NCI-H1694 (cell line): ENCODE results near the gene AKAP13.
A peak's percentile ranks its signal among the peaks of the same experiment; 100 is the strongest.
"Not testable (repeated sequence)": the region's sequence is repeated elsewhere in the genome, so short reads cannot be mapped to it uniquely, and the experiment has no call there.

Experiments
- DNase-seq: peaks from one replicate; lab custom pipeline; 2025; lab: John Stamatoyannopoulos, UW

AKAP13 gene, protein sequence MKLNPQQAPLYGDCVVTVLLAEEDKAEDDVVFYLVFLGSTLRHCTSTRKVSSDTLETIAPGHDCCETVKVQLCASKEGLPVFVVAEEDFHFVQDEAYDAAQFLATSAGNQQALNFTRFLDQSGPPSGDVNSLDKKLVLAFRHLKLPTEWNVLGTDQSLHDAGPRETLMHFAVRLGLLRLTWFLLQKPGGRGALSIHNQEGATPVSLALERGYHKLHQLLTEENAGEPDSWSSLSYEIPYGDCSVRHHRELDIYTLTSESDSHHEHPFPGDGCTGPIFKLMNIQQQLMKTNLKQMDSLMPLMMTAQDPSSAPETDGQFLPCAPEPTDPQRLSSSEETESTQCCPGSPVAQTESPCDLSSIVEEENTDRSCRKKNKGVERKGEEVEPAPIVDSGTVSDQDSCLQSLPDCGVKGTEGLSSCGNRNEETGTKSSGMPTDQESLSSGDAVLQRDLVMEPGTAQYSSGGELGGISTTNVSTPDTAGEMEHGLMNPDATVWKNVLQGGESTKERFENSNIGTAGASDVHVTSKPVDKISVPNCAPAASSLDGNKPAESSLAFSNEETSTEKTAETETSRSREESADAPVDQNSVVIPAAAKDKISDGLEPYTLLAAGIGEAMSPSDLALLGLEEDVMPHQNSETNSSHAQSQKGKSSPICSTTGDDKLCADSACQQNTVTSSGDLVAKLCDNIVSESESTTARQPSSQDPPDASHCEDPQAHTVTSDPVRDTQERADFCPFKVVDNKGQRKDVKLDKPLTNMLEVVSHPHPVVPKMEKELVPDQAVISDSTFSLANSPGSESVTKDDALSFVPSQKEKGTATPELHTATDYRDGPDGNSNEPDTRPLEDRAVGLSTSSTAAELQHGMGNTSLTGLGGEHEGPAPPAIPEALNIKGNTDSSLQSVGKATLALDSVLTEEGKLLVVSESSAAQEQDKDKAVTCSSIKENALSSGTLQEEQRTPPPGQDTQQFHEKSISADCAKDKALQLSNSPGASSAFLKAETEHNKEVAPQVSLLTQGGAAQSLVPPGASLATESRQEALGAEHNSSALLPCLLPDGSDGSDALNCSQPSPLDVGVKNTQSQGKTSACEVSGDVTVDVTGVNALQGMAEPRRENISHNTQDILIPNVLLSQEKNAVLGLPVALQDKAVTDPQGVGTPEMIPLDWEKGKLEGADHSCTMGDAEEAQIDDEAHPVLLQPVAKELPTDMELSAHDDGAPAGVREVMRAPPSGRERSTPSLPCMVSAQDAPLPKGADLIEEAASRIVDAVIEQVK (N-terminal part only)

DNA sequence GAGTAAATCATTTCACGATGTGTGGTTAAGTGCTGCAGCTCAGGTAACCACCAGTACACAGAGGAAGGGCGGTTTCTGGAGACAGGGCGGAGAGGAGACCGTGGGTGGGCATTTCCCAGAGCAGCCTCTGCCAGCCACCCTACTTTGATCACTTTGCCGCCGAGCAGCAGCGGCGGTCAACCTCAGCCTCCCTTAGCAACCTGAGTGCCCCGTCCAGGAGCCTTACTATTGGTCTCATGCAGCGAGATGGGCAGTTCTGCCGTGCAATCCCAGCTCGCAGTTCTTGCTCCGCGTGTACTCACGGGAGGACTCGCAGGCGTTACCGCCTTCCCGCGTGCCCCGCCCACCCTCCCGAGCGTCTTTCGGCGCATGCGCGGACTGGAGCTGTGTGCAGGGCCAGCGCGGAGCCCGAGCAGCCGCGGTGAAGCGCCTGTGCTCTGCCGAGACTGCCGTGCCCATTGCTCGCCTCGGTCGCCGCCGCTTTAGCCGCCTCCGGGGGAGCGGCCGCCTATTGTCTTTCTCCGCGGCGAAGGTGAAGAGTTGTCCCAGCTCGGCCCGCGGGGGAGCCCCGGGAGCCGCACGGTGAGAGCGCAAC, at the start of gene AKAP13:
Gene AKAP13 (plus strand): TSS at position 387 of the 595 bp plus-strand sequence. CDS start 105,118 bp downstream, outside the sequence.
- peak; percentile 90 for DNase-seq

DNA sequence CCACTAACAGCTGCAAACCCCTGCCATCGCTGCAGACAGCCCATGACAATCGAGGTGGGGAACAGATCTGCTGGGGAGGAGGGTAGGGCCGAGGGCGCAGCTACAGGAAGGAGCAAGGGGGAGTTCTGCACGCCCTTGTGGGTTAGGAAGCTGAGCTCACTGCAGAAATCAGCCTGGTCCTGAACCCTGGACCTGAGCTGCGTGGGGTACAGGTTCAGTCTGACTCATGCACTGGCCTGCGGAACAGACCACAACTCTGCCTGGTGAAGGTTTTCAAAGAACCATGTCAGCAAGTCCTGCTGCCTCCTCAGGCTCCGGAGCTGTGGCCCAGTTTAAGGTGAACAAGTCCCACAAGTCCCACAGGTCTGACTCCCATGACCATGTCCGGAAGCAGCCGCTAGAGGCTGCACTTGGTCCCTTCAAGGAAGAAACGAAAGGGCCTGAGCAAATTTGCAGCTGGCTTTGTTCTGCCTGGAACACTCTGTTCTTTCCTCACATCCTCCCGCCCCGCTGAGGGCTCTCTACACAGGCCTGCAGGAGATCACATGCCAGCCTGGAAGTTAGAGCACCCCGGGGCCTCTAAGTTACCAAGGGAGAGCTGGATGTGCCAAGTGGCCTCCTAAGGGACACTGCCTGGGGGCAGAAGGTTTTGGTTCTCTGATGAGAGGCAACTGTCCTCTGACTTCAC, 49.4 kb upstream of the AKAP13 start:
- DNase-seq: peak; percentile 0

DNA sequence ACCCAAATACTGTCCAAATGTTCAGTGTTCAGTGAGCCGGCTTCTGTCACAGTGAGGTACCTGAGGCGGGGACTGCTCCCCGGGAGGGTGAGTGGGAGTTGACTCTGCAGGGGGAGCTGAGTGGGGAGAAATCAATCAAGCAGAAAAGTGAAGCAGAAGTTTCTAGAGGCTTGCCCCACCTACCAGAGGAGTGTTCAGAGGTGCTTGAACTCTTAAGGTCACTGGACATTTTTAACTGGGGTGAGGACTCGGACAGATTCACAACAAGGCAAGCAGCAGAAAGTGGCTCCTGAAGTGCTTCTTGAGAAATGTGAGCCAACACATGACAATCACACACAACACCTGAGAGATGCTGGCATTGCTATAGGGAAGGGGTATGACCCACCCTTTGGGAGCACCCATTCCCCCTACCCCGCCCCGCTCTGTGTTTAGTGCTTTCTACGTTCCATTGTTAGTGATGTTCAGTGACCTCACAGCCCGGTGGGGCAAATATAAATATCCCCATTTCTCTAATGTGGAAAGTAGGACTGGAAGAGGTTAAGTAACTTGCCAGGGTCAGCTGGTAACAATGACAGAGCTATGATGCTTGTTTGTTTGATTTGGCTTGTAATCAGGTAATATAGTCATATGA, 48.6 kb upstream of the AKAP13 start:
- no peak for DNase-seq

DNA sequence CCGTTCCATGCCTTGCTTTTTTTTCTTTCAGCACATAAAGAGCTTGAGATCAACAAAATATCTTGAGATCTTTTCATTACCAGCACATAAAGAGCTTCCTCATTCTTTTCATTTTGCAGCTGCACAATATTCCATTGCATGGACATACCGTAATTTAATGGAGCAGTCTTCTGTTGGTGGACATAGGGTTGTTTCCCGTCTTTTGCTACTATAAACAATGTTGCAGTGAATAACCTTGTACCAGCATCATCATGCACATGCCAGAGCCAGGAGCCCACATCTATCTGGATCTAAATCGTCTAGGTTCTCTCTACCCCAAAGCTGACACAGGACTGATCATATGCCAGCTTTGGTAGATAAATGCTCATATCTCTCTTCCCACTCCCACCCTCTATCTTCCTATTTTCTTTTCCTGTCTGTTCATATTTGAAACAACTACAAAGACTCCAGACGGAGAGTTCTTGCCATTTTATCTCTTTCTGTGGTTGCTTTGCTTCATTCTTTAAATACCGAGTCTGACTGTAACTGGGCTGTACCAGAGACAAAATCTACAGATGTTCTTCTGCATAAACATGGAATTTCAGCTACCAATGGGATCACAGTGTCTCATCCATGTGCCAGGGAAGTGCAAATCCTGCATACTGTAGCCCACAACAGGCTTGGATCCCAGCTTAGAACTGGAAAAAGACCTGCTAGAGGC, 47.1 kb upstream of the AKAP13 start:
- no peak for DNase-seq

DNA sequence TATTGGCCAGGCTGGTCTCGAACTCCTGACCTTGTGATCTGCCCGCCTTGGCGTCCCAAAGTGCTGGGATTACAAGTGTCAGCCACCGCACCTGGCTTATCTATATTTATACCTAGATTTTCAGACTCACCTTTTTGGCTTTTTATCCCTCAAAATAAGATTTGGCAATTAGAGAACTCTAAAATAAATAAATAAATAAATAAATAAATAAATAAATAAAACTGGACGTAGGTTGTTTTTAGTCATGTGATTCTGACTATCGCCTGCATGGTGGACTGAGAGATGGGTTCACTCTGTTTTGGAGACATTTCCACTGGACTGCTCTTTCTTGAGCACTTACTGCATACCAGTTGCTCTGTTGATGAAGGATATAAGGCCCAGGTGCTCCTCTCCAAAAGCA, 46.2 kb upstream of the AKAP13 start:
- DNase-seq: no peak

DNA sequence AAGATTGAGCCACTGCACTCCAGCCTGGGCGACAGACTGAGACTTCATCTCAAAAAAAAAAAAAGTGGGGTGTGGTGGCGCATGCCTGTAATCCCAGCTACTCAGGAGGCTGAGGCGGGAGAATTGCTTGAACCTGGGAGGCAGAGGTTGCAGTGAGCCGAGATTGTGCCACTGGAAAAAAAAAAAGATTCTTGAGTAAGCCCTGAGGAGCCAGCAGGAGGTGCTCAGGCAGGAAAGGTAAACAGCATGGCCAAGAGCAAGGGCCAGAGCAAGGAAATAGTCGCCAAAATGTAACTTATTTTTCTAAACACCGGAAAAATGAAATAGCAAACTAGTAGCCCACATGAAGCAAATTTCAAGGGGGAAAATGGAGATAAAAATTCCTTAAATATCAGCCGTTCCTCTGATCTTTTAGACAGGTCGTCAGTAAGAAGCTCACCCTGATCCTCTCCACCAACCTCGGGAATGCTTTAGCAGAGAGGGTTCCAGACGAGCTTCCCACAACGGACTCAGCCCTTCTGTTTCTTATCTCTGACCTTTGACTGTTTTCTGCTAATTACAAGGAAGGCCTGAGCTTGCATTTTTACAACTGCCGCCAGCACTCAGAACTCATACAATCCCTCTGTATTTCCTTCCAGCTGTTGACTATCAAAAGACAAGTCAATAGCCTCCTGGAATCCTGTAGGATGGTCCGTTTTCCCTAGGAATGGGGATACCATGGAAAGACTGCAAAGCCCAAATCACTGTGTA, 45.0 kb upstream of the AKAP13 start:
- no peak for DNase-seq

DNA sequence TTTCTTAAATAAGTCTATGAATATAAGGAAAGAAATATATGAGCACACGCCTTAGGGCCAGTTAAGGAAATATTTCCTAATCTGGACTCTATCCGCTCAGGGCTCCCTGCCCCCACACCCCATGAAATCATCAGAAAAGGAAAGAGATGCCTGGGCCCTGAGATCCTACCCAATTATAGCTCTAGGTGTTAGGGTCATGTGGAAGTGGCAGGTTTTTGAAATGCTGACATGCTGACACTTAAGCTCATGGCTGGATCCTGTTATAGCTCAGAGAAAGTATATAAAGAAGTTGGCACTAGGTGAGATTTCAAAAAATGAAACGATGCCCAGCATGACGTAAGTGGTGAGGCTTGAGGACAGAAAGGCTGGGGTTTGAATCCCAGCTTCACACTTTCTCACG, 43.5 kb upstream of the AKAP13 start:
- no peak for DNase-seq

DNA sequence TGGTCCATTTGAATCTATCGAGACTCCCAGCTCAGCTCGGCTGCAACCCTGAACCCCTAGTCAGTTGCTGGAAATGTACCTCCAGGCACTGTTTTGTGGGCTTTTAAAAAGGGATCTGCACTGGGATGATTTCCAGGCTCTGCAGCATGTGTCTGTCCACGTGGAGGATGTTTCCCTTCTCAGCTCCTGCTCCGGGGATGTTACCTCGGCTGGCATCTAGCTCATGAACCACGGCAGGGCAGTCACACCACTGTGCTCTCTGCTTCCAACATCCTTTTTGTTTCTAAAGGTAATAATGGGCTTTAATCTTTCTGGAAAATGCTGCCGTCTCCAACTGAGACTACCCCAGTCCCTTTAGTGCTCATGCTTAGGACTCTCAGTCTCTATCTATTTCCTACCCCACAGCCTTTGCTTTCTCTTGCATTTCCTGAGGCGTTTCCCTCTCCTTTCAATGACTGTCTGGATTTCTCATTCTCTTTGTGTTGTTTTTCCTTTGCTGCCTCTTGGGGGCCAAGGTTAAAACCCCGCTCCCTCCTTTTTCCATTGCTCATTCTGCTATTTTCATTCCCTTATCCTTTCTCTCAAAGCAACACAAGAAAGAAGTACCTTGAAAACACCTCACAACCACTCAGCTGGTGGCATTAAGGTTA, 42.9 kb upstream of the AKAP13 start:
- no peak for DNase-seq

DNA sequence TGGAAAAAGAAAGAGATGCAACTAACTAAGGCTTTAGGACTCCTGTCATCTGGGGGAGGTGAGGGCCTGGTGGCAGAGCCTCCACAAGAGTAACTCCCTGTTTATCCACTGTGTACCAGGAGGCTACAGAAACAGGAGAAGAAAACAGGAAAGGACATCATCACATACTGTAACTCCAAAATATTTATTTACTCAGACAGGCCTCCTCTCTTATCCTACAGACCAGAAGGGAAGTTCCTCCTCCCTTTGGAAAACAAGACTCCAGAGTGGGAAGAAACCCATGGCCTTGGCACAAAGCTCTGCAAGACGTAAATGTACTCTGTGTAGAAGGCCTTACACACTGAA, 40.1 kb upstream of the AKAP13 start:
- DNase-seq: no peak

DNA sequence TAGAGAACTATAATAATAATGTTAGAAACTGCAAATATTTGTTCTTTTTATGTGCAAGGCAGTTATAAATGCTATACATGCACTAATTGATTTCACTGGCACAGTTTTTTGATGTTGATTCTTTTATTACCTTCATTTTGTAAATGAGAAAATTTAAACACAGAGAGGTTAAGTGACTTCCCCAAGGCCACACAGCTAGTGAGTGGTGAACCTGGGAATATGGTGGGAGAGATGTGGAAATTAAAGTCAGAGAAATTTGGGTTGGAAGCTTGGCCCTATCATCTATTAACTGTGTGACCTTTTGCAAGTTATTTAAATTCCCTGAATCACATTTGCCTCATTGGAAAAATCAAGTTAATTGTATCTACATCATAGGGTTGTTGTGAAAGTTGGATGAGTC, 39.6 kb upstream of the AKAP13 start:
- no peak for DNase-seq

DNA sequence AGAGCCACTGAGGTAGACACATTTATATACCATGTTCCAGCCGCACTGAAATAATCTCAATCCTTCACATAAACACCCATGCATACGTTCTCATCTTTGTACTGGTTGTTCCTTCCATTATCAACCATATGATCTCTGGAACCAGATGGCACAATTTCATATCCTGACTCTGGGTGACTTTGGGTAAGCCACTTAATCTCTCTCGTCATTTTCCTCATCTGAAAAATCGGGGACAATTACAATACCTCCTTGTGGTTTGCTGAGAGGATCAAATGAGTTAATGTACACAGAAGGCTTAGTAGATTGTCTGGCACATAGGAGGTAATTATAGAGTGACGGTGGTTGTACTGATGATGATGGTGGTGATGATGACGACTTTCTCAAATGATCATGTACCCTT, 38.2 kb upstream of the AKAP13 start:
- not testable (repeated sequence) for DNase-seq

DNA sequence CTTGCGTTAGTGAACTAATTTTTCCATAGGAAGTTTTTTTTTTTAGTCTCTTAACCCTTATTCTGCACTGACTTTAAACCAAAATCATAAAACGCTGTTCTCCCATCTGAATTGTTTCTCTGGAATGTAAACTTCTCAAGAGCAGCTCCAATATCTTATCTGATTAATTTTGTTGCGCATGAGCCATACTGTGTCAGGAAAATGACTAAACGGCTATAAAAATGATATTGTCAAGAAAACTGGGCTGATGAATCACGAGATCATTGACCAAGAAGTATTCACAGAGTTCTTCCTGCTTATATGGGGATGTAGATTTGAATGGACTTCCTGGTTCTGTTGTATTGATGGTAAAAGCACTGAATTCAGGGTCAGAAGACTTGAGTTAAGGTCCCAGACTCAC, 37.0 kb upstream of the AKAP13 start:
- not testable (repeated sequence) for DNase-seq

DNA sequence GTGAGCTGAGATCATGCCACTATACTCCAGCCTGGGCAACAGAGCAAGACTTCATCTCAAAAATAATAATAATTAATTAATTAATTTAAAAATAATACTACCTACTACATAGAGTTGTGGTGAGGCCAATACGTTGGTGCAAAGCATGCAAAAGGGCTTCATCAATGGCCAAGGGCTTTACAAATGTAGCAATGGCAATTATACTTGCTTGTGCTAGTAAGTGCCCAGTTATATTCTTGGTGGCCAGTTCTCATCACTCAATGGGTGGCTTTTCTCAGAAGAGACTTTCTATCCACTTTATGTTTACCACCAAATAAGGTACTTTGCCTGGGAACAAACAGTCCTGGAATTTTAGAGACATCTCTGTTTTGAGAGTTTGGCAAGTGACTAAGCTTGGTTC, 36.2 kb upstream of the AKAP13 start:
- not testable (repeated sequence) for DNase-seq

DNA sequence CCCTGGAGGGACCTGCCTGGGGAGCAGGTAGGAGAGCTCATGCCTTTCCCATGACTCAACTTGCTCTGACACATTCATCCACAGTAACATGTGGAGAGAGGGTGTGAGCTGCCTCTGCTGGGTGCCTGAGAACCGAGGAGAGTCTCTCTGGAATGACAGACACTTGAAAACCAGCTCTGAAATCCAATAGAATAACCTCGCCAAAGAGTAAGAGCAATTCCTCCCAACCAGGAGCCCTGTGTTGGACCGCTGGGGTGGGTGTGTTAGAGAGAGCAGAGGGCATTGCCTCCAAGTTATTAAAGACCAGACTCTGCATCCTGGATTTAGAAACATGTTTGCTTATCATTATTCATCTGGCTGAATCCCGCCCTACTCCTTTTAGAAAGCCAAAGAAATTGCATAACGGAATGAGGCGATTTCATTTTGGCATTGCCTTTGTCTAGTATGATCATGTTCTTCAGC, 35.7 kb upstream of the AKAP13 start:
- not testable (repeated sequence) for DNase-seq

DNA sequence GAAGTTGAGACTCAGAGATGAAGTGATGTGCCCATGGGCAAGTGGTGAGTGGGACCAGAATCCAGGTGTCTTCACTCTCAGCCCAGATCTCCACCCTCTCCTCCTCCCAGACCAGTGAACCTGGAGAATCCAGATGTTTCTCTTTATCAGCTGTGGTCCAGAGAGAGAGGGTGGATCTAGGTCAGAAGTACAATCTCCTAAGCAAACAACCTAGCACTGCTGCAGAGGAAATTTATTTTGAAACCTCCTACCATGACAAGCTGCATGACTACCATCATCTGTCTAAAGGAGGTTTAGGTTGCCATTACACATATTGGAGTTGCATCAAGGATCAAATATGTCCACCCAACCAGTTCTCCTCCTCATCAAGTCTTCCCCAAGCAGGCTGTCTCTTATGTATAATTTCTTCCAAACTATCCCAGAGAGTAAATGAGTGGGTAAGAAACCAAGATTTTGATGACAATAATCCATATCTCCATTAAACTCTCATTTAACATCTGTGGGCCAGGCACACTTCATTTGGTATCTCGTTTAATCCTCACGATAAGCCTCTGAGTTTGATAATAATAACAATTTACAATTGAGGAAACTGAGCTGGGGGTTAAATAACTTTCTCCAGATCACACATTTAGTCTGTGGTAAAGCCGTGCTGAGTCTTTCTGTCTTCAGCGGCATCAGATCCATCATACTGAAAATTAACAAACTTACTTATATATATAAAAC, 35.0 kb upstream of the AKAP13 start:
- DNase-seq: not testable (repeated sequence)

DNA sequence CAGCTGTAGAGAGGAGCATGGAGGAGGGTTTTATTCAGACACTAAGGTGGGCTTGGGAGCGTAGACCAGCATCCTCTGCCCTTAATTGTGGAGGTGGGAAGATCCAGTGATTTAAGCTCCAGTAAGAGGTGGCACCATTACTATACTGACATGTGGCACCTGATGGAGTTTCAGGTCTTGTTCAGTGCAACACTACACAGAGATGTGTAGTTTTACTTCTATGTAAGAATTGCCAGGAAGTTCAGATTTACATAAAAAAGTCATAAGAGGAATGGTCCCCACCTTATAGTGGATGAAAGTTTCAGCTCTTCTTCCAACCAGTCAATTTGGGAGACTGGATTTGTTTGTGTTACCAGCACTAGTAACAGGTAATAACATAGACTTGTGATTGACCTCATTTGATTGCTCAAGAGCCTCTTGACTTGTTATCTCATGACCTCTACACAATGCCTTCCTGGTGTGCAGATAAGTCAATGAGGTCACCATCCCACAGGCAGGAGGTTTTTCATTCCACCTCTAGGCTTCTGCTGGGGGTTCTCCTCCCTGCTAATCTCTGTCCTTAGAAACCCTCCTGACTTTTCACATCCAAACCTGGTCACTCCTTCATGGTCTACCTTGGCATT, 33.8 kb upstream of the AKAP13 start:
- DNase-seq: not testable (repeated sequence)

DNA sequence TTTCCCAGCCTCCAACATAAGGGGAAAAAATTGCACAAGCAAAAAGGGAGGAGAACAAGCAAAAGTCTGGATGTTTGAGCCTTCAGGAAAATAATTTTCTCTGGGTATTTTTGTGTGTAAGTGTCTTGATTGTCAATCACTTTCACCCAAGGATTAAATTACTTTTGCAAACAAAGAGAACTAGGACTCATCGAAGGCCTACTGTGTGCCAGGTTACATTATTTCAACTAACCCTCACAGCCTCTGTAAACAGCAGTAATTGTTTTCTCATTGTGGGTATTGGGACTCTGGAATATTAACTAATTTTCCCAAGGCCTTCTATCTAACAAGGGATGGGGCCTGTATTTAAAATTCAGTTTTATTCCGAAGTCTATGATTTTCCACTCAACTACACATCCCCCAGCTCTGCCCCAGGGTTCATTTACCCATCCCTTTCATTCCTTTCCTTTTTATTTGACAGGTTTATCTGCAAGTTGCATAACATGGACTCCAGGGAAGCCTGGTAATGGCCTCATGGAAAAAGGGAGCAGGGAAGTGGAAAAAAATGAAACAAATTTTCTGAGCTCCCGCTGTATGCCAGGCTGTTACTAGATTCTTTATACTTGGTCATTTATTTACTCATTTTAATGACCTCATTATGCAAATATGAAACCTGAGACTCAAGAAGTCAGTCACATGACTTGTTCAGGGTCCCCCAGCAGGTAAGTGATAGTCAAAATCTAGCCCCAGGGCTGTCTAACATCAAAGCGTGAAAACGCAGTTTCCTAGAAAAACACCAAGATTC, 32.9 kb upstream of the AKAP13 start:
- not testable (repeated sequence) for DNase-seq
